ENCODE data around the gene DPH2. TPM values are rescaled to one million over a fixed set of nuclear protein-coding genes. Genes with fewer than 3 reads are reported as not detected.

DPH2 gene
- total and polyA plus RNA-seq, 2 of the 8 experiments (the other 6 are each of a cell fraction or from before 2014, with no cell fraction given): 64.9 to 92.1 TPM

GRCh38 chr1:44016890-44017400, 47.1 kb downstream of the DPH2 start:
- H2BK12ac ChIP-seq (ENCODE audit: low read depth, low read length): no peak overlapping the region
- no peaks in the 10 kb centered on the region for H3K79me2 ChIP-seq (ENCODE audit: control insufficient read depth in 1 of 2, insufficient read depth in 2 of 2, low read length in 2 of 2)
- no peak overlapping the region for H3K56ac ChIP-seq (replicated peaks; ENCODE audit: insufficient read length, low read depth, low read length)
- no peak overlapping the region for H3K23ac ChIP-seq (ENCODE audit: insufficient read length)
- no peak overlapping the region for H2AFZ ChIP-seq (ENCODE audit: low read length)
- no peak overlapping the region for H2BK15ac ChIP-seq (ENCODE audit: low read length)
- H4K20me1 ChIP-seq (replicated peaks in 1 of 2; ENCODE audit: control insufficient read depth in 1 of 2, insufficient read depth in 2 of 2, low read length in 2 of 2): peaks cover 0 to 12% of the 10 kb centered on the region in 2 experiments
- no peaks in the 10 kb centered on the region for H3K9me3 ChIP-seq (ENCODE audit: insufficient read depth in 2 of 2, low read depth in 1 of 2, low read length in 1 of 2)
- H3K23me2 ChIP-seq (ENCODE audit: low read depth, low read length): no peaks in the 10 kb centered on the region
- FAIRE-seq (no peak), DNase-seq (ENCODE audit: low read depth in 1 of 2, low spot score in 2 of 2) (no peak)
- H4K8ac ChIP-seq (ENCODE audit: extremely low read depth, insufficient read depth, low read length): peak overlapping the region; percentile 57; the same call in 1 of the 2 replicates
- no peak overlapping the region for H3K4ac ChIP-seq (replicated peaks; ENCODE audit: insufficient read length, low read depth, low read length)
- peaks cover 0 to 8% (median 2%) of the 10 kb centered on the region in 4 experiments; a peak in 4 of 7 replicates for H3K4me1 ChIP-seq (replicated peaks in 1 of 4; ENCODE audit: control insufficient read depth in 3 of 4, insufficient read depth in 4 of 4, low read length in 3 of 4)
- TF ChIP-seq POLR2AphosphoS5 (IDR thresholded peaks at IDR 0.05; ENCODE audit: low read depth, low read length): no peak
- TF ChIP-seq TAF7 (optimal IDR thresholded peaks at IDR 0.05; ENCODE audit: borderline replicate concordance, low read depth, low read length): no peak
- no peak for TF ChIP-seq CHD1 (IDR thresholded peaks at IDR 0.05; ENCODE audit: low read depth, low read length)
- no peak for TF ChIP-seq KDM5A (IDR thresholded peaks at IDR 0.05; ENCODE audit: low read length)
- no peak for TF ChIP-seq RNF2 (IDR thresholded peaks at IDR 0.05; ENCODE audit: borderline replicate concordance, low read depth, low read length, missing control alignments, poor library complexity, severe bottlenecking)
- TF ChIP-seq TAF1 (IDR thresholded peaks at IDR 0.05; ENCODE audit: low read depth, low read length): no peak
- TF ChIP-seq CBX5 (IDR thresholded peaks at IDR 0.05; ENCODE audit: low read depth, low read length): no peak
- TF ChIP-seq BACH1 (IDR thresholded peaks at IDR 0.05; ENCODE audit: low read length): no peak
- TF ChIP-seq ASH2L (IDR thresholded peaks at IDR 0.05; ENCODE audit: low read length): no peak
- no peak for TF ChIP-seq BCL11A (IDR thresholded peaks at IDR 0.05; ENCODE audit: low read depth in 2 of 2, low read length in 2 of 2)
- no peak for TF ChIP-seq GTF2F1 (IDR thresholded peaks at IDR 0.05; ENCODE audit: borderline replicate concordance, low read depth, low read length)
- no peak for TF ChIP-seq GABPA (IDR thresholded peaks at IDR 0.05; ENCODE audit: borderline replicate concordance, insufficient read depth, low read length)
- no peak for TF ChIP-seq HDAC6 (IDR thresholded peaks at IDR 0.05; ENCODE audit: low read depth, low read length)
- no peak overlapping the region for H3K27ac ChIP-seq (ENCODE audit: low read depth, low read length)
- no peak overlapping the region for H2BK20ac ChIP-seq (ENCODE audit: low read length)
- no peak overlapping the region for H2AK5ac ChIP-seq (ENCODE audit: low read depth, low read length)
- no peak overlapping the region for H3K9ac ChIP-seq (replicated peaks in 1 of 4; ENCODE audit: extremely low read depth in 1 of 4, low read depth in 3 of 4, low read length in 3 of 4)
- H3K14ac ChIP-seq (ENCODE audit: insufficient read length): no peak overlapping the region
- H2BK120ac ChIP-seq (replicated peaks; ENCODE audit: low read depth, low read length): no peak overlapping the region
- no peak overlapping the region for H4K91ac ChIP-seq (replicated peaks; ENCODE audit: insufficient read length, low read length)
- H3K27me3 ChIP-seq (replicated peaks in 1 of 4; ENCODE audit: control insufficient read depth in 3 of 4, extremely low read depth in 1 of 4, insufficient read depth in 3 of 4, low read length in 3 of 4): no peaks in the 10 kb centered on the region
- CTCF ChIA-PET (ENCODE audit: partially characterized antibody): interaction anchor here (0.6 to 16.6 kb wide), 7 partner anchors 14 to 31 kb away, joined by 3 to 252 read pairs (median 3); partner anchors contain the start of gene SLC6A9
- no peak overlapping the region for H2BK5ac ChIP-seq (ENCODE audit: low read depth, low read length)
- no peak overlapping the region; the same call in 1 of the 2 replicates for H3K18ac ChIP-seq (ENCODE audit: extremely low read depth, low read length)
- H3K79me1 ChIP-seq (ENCODE audit: low read depth, low read length): 0 out of 2 replicates have a peak, but pooled peaks cover 3% of the 10 kb centered on the region
- no peak overlapping the region for H3K4me2 ChIP-seq (ENCODE audit: insufficient read depth in 1 of 2, low read depth in 2 of 2, low read length in 2 of 2)
- POLR2A ChIA-PET (ENCODE audit: partially characterized antibody): interaction anchor here (1.6 to 27.1 kb wide), 4 partner anchors 7 to 42 kb away, joined by 4 to 544 read pairs (median 275); partner anchors contain the start of genes ATP6V0B and SLC6A9
- peaks cover 0 to 4% (median 4%) of the 10 kb centered on the region in 4 experiments; a peak in 4 of 8 replicates for H3K36me3 ChIP-seq (ENCODE audit: control insufficient read depth in 2 of 4, insufficient read depth in 4 of 4, low read length in 3 of 4)
- H4K5ac ChIP-seq (ENCODE audit: insufficient read length, low read depth, low read length): no peak overlapping the region
- 89% methylated on average over 10 of the region's 20 CpGs; no CpG with 5 or more reads in 1 of the 2 experiments for WGBS, 2 experiments (ENCODE audit: extremely low coverage in 1 of 2, insufficient coverage in 1 of 2, insufficient read length in 1 of 2, insufficient replicate concordance in 2 of 2, low coverage in 1 of 2, low lambda C conversion rate in 2 of 2, missing lambda C conversion rate in 1 of 2)
- H3K4me3 ChIP-seq (ENCODE audit: extremely low read depth in 1 of 4, insufficient read depth in 2 of 4, low read depth in 3 of 4, low read length in 4 of 4): no peak overlapping the region

All from H1 (cell line).